Measurements from ENCODE around the gene ALG1. TPM values are rescaled to one million over a fixed set of nuclear protein-coding genes. Genes with fewer than 3 reads are reported as not detected.

The ALG1 gene
- total RNA-seq, 1 donor from 2014 or later, result 20.5 TPM

DNA sequence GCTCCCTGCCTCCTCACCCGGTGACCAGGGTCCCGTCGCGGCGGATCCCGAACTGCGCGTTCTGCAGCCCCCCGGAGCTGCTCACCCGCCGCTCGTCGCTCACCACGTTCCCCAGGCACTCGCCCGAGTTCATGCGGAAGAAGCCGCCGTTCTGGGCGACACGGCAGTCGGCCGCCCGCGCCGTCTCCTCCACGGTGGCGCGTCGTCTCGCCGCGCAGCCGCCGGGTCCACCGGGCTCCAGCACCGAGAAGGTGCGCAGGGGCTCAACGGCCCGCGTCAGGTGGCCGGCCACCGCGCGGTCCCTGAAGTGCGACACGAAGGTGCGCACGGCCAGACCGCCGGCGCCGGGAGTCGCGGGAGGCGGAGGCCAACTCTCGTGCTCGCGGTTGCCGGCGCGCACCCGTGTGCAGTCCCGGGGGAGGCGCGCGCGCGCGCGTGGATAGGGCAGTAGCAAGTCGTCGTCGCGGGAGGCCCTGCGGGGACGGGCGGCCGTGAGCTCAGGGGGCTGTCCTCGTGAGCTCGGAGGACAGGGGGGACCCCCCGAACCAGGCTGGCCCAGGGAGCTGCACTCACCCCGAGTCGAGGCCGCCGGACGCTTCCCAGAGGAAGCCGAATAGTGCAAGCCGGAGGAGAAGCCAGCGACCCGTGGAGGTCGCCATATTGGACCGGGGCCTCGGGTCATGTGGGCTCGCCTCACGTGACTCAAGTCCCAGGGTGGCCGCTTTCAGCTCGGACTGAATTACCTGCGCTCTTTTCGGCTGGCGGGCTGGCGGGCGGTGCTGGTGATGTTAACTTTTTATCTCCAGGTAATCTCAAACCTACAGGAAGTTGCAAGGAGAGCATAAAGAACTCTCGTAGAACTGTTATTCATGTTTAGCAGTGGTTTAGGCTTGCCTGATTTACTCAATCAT, 38.1 kb upstream of the ALG1 start, which contains the start of gene NAGPA:
Gene NAGPA (minus strand): TSS at position 680 of the 911 bp plus-strand sequence. CDS start 21 bp downstream, at position 659.
- DNase-seq (ENCODE audit: low read depth) (peak; percentile 57), FAIRE-seq (no peak)
- Histone ChIP-seq H3K36me3 (ENCODE audit: control insufficient read depth, insufficient read depth, low read length) (peaks cover 2% of the 10 kb centered on the region), H3K27me3 (ENCODE audit: control insufficient read depth, insufficient read depth, low read length) (no peaks in the 10 kb centered on the region), H3K4me3 (ENCODE audit: low read depth, low read length) (peak within 1 kb of the TSS; percentile 70)
- no peak for TF ChIP-seq CTCF (IDR thresholded peaks at IDR 0.05; ENCODE audit: insufficient read depth, low read length, severe bottlenecking)

- FAIRE-seq (no peak), DNase-seq (ENCODE audit: low read depth) (no peak)
- Histone ChIP-seq H3K36me3 (ENCODE audit: control insufficient read depth, insufficient read depth, low read length) (peaks cover 2% of the 10 kb centered on the region), H3K27me3 (ENCODE audit: control insufficient read depth, insufficient read depth, low read length) (no peaks in the 10 kb centered on the region), H3K4me3 (ENCODE audit: low read depth, low read length) (peak overlapping the region; percentile 70)
- no peak for TF ChIP-seq CTCF (IDR thresholded peaks at IDR 0.05; ENCODE audit: insufficient read depth, low read length, severe bottlenecking)
Observed at GRCh38 chr16:5034167-5034523, 37.5 kb upstream of the ALG1 start.

- Histone ChIP-seq H3K27me3 (ENCODE audit: control insufficient read depth, insufficient read depth, low read length) (peaks cover 2% of the 10 kb centered on the region), H3K36me3 (ENCODE audit: control insufficient read depth, insufficient read depth, low read length) (peaks cover 2% of the 10 kb centered on the region), H3K4me3 (ENCODE audit: low read depth, low read length) (no peak overlapping the region)
- FAIRE-seq (no peak), DNase-seq (ENCODE audit: low read depth) (no peak)
- no peak for TF ChIP-seq CTCF (IDR thresholded peaks at IDR 0.05; ENCODE audit: insufficient read depth, low read length, severe bottlenecking)
Observed at GRCh38 chr16:5035909-5036227, 35.8 kb upstream of the ALG1 start.

GRCh38 chr16:5036228-5037156, 35.2 kb upstream of the ALG1 start:
- DNase-seq (ENCODE audit: low read depth) (peak; percentile 15), FAIRE-seq (no peak)
- Histone ChIP-seq H3K4me3 (ENCODE audit: low read depth, low read length) (no peak overlapping the region), H3K27me3 (ENCODE audit: control insufficient read depth, insufficient read depth, low read length) (peaks cover 2% of the 10 kb centered on the region), H3K36me3 (ENCODE audit: control insufficient read depth, insufficient read depth, low read length) (peaks cover 2% of the 10 kb centered on the region)
- no peak for TF ChIP-seq CTCF (IDR thresholded peaks at IDR 0.05; ENCODE audit: insufficient read depth, low read length, severe bottlenecking)

DNA sequence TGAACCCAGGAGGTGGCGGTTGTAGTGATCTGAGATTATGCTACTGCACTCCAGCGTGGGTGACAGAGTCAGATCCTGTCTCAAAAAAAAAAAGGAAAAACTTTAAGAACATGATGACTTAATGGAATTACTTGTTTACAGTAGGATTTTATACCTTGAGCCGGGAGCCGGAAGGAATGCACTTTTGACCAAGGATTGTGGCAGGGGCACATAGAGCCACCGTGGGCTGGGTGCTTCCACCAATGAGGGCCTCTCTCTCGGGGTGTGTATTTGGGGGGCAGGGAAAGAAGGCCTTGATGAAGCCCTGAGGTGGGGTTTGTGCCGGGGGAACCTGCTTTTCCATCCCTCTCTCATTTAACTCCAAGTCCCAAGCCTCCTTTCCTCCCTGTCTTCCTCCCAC, 31.2 kb upstream of the ALG1 start:
- DNase-seq (ENCODE audit: low read depth) (no peak), FAIRE-seq (no peak)
- TF ChIP-seq CTCF (IDR thresholded peaks at IDR 0.05; ENCODE audit: insufficient read depth, low read length, severe bottlenecking), result no peak
- Histone ChIP-seq H3K27me3 (ENCODE audit: control insufficient read depth, insufficient read depth, low read length) (peaks cover 2% of the 10 kb centered on the region), H3K36me3 (ENCODE audit: control insufficient read depth, insufficient read depth, low read length) (no peaks in the 10 kb centered on the region), H3K4me3 (ENCODE audit: low read depth, low read length) (no peak overlapping the region)

Data from bronchial epithelial cell (primary cell).